Measurements from ENCODE around the gene MED20.

MED20 gene

GRCh38 chr6:41941280-41942066 is 20.5 kb upstream of the MED20 start, which contains the start of gene CCND3:
Gene CCND3 (minus strand): TSS chr6:41941808. CDS start chr6:41941649, 159 bp downstream.
- FAIRE-seq (peak; percentile 91), DNase-seq (ENCODE audit: extremely low spot score, insufficient read length, low read depth) (peak; percentile 89)

- FAIRE-seq (no peak), DNase-seq (ENCODE audit: extremely low spot score, insufficient read length, low read depth) (no peak)
Observed at GRCh38 chr6:41940759-41941279, 19.9 kb upstream of the MED20 start.

GRCh38 chr6:41939848-41940758 is 19.2 kb upstream of the MED20 start:
- DNase-seq (ENCODE audit: extremely low spot score, insufficient read length, low read depth) (no peak), FAIRE-seq (peak; percentile 26)

- FAIRE-seq (no peak), DNase-seq (ENCODE audit: extremely low spot score, insufficient read length, low read depth) (no peak)
Observed at GRCh38 chr6:41939176-41939847, 18.4 kb upstream of the MED20 start.

GRCh38 chr6:41938590-41939175 is 17.7 kb upstream of the MED20 start:
- no peak for FAIRE-seq
- no peak for DNase-seq (ENCODE audit: extremely low spot score, insufficient read length, low read depth)

GRCh38 chr6:41937861-41938574 is 17.1 kb upstream of the MED20 start:
- no peak for DNase-seq (ENCODE audit: extremely low spot score, insufficient read length, low read depth)
- no peak for FAIRE-seq

GRCh38 chr6:41937472-41937860 is 16.5 kb upstream of the MED20 start:
- DNase-seq (ENCODE audit: extremely low spot score, insufficient read length, low read depth) (no peak), FAIRE-seq (no peak)

GRCh38 chr6:41936073-41936837 is 15.3 kb upstream of the MED20 start:
- FAIRE-seq, result peak; percentile 90
- peak; percentile 49 for DNase-seq (ENCODE audit: extremely low spot score, insufficient read length, low read depth)

GRCh38 chr6:41935685-41936072 is 14.7 kb upstream of the MED20 start:
- no peak for FAIRE-seq
- no peak for DNase-seq (ENCODE audit: extremely low spot score, insufficient read length, low read depth)

- DNase-seq (ENCODE audit: extremely low spot score, insufficient read length, low read depth) (no peak), FAIRE-seq (no peak)
Observed at GRCh38 chr6:41935193-41935574, 14.2 kb upstream of the MED20 start.

GRCh38 chr6:41934278-41935192 is 13.6 kb upstream of the MED20 start:
- FAIRE-seq (no peak), DNase-seq (ENCODE audit: extremely low spot score, insufficient read length, low read depth) (no peak)

GRCh38 chr6:41932378-41932777 is 11.4 kb upstream of the MED20 start:
- DNase-seq (ENCODE audit: extremely low spot score, insufficient read length, low read depth), result no peak
- FAIRE-seq, result no peak

GRCh38 chr6:41931792-41932191 is 10.9 kb upstream of the MED20 start:
- FAIRE-seq (no peak), DNase-seq (ENCODE audit: extremely low spot score, insufficient read length, low read depth) (no peak)

- no peak for FAIRE-seq
- DNase-seq (ENCODE audit: extremely low spot score, insufficient read length, low read depth), result no peak
Observed at GRCh38 chr6:41929924-41930323, 9.0 kb upstream of the MED20 start.

GRCh38 chr6:41927253-41927652 is 6.3 kb upstream of the MED20 start:
- FAIRE-seq (no peak), DNase-seq (ENCODE audit: extremely low spot score, insufficient read length, low read depth) (no peak)

- no peak for DNase-seq (ENCODE audit: extremely low spot score, insufficient read length, low read depth)
- no peak for FAIRE-seq
Observed at GRCh38 chr6:41922154-41922553, 1.2 kb upstream of the MED20 start.

- DNase-seq (ENCODE audit: extremely low spot score, insufficient read length, low read depth), result no peak
- FAIRE-seq, result no peak
Observed at GRCh38 chr6:41921712-41921998, 716 bp upstream of the MED20 start.

GRCh38 chr6:41917528-41917927 is 3.4 kb downstream of the MED20 start:
- DNase-seq (ENCODE audit: extremely low spot score, insufficient read length, low read depth) (no peak), FAIRE-seq (no peak)

All from GM18507 (cell line).